ENCODE results near the gene ZNF550.
"Not testable (repeated sequence)": the region's sequence is repeated elsewhere in the genome, so short reads cannot be mapped to it uniquely, and the experiment has no call there.

DNA sequence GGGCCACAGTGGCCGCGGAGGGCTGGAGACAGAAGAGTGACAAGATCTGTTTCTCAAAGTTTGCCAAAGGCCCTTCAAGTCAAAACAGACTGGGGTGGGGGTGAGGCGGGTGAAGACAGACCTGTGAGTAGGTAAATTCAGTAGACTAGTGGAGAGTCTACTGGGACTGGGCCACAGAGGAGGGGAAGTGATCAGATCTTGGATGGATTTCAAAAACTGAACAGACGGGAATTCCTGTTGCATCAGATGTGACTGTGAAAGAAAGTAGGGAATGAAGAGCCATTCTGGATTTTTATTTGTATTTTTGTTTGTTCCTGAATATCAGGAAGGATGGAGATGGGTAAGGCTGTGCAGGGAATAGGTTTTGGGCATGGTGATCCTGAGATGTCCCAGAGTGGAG, 59.3 kb downstream of the ZNF550 start:
- not testable (repeated sequence) for TF ChIP-seq POLR2A, POLR2AphosphoS5 (IDR thresholded peaks at IDR 0.05)

Data from spleen (tissue), 3 donors.